ENCODE data around the gene RDH5. TPM values are rescaled to one million over a fixed set of nuclear protein-coding genes. Genes with fewer than 3 reads are reported as not detected.
A peak's percentile ranks its signal among the peaks of the same experiment; 100 is the strongest.

The RDH5 gene
- total and polyA plus RNA-seq, 2 of the 13 experiments (the other 11 are each of a cell fraction or from before 2014, with no cell fraction given): 2.6 to 5.7 TPM

GRCh38 chr12:55715833-55716581, 4.2 kb upstream of the RDH5 start, which contains the start of gene BLOC1S1 (continued):
- TF ChIP-seq ZBTB14 (CRISPR knock-in tag; IDR thresholded peaks at IDR 0.05) (no peak), ZNF280D (CRISPR knock-in tag; IDR thresholded peaks at IDR 0.05) (no peak), MAFK (conservative IDR thresholded peaks at IDR 0.05 in 1 of 2, IDR thresholded peaks at IDR 0.05 in 1 of 2; ENCODE audit: low read length in 2 of 2) (no peak), ZNF205 (CRISPR knock-in tag; IDR thresholded peaks at IDR 0.05) (peak; percentile 85; the same call in 1 of the 2 replicates), ZFP36 (IDR thresholded peaks at IDR 0.05; ENCODE audit: borderline replicate concordance, low read depth, low read length, partially characterized antibody) (no peak), ZNF20 (CRISPR knock-in tag; IDR thresholded peaks at IDR 0.05) (no peak), HHEX (CRISPR knock-in tag; IDR thresholded peaks at IDR 0.05) (no peak), CREBL2 (CRISPR knock-in tag; IDR thresholded peaks at IDR 0.05; ENCODE audit: borderline replicate concordance) (no peak), PCBP2 (optimal IDR thresholded peaks at IDR 0.05; ENCODE audit: low read depth, low read length, poor library complexity, severe bottlenecking) (no peak), MYPOP (CRISPR knock-in tag; IDR thresholded peaks at IDR 0.05) (no peak), ZNF292 (CRISPR knock-in tag; IDR thresholded peaks at IDR 0.05; ENCODE audit: borderline replicate concordance, low read depth) (no peak), KDM5A (IDR thresholded peaks at IDR 0.05; ENCODE audit: borderline replicate concordance, low read length) (peak; percentile 99), RAD21 (CRISPR knock-in tag; IDR thresholded peaks at IDR 0.05) (no peak), FOXJ3 (CRISPR knock-in tag; IDR thresholded peaks at IDR 0.05; ENCODE audit: borderline replicate concordance) (no peak), FLYWCH1 (CRISPR knock-in tag; IDR thresholded peaks at IDR 0.05) (no peak), ZBTB21 (CRISPR knock-in tag; IDR thresholded peaks at IDR 0.05) (0 out of 2 replicates have a peak, but pooled peaks have one; percentile 24), HNF4A (CRISPR knock-in tag; IDR thresholded peaks at IDR 0.05) (peak; percentile 27; the same call in 1 of the 2 replicates), ARNT2 (CRISPR knock-in tag; IDR thresholded peaks at IDR 0.05; ENCODE audit: low read depth) (no peak), BRD4 (CRISPR knock-in tag; IDR thresholded peaks at IDR 0.05) (no peak), SP2 (CRISPR knock-in tag; IDR thresholded peaks at IDR 0.05) (peak; percentile 67), HOXD1 (CRISPR knock-in tag; IDR thresholded peaks at IDR 0.05) (no peak), ZNF839 (CRISPR knock-in tag; IDR thresholded peaks at IDR 0.05; ENCODE audit: borderline replicate concordance) (no peak), ZFP90 (CRISPR knock-in tag; IDR thresholded peaks at IDR 0.05; ENCODE audit: borderline replicate concordance) (no peak; the same call in 1 of the 2 replicates), ZNF614 (CRISPR knock-in tag; IDR thresholded peaks at IDR 0.05; ENCODE audit: borderline replicate concordance) (peak; percentile 79; the same call in 1 of the 2 replicates), ZEB1 (IDR thresholded peaks at IDR 0.05; ENCODE audit: insufficient replicate concordance, low read depth) (peak; percentile 88)
